ENCODE data around the gene GPR35.
"Not testable (repeated sequence)": the region's sequence is repeated elsewhere in the genome, so short reads cannot be mapped to it uniquely, and the experiment has no call there.

DNA sequence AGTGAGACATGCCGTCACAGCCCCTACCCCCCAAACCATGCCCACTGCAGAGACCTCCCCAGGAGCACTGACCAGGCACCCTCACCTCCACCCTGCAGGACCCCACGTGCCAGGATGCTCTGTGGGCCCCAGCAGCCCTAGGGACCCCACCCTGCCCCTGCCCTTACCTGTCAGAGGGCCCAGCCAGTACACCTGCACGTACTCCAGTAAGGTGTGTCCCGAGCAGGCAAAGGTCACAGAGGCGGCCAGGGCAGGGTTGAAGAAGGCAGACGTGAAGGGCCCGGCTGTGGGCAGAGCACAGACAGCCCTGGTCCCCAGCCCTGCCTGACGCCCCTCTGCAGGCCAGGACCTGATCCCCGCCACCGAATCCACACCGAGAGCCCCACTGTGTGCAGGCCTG lies 54.9 kb downstream of the GPR35 start:
- TF ChIP-seq, protein P1, sequence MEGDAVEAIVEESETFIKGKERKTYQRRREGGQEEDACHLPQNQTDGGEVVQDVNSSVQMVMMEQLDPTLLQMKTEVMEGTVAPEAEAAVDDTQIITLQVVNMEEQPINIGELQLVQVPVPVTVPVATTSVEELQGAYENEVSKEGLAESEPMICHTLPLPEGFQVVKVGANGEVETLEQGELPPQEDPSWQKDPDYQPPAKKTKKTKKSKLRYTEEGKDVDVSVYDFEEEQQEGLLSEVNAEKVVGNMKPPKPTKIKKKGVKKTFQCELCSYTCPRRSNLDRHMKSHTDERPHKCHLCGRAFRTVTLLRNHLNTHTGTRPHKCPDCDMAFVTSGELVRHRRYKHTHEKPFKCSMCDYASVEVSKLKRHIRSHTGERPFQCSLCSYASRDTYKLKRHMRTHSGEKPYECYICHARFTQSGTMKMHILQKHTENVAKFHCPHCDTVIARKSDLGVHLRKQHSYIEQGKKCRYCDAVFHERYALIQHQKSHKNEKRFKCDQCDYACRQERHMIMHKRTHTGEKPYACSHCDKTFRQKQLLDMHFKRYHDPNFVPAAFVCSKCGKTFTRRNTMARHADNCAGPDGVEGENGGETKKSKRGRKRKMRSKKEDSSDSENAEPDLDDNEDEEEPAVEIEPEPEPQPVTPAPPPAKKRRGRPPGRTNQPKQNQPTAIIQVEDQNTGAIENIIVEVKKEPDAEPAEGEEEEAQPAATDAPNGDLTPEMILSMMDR (IDR thresholded peaks at IDR 0.05) = not testable (repeated sequence)
- TF ChIP-seq POLR2A, POLR2AphosphoS5 (IDR thresholded peaks at IDR 0.05): not testable (repeated sequence)

Measured in sigmoid colon (tissue), 4 donors.